AG04449 (cell line): Measurements from ENCODE around the gene SLC13A3.

Experiments
- CTCF ChIA-PET: fragments of 350-600 bp; formaldehyde crosslinking; extraction: SDS; loops from one replicate; lab custom pipeline; 2021; ENCODE audit warnings: antibody characterized with exemption; lab: Yijun Ruan, JAX
- POLR2A ChIA-PET: fragments of 400-600, 350-600 bp; formaldehyde crosslinking; extraction: SDS; loops from one replicate; lab custom pipeline; 2020; ENCODE audit warnings: antibody characterized with exemption, inconsistent platforms; lab: Yijun Ruan, JAX
- DNase-seq: peaks from one replicate; pipeline ENCODE4 v3.0.0-alpha.2; 2010; ENCODE audit warnings: low read depth, low spot score
- H3K4me3 ChIP-seq: 2 replicates; pipeline ENCODE4 v1.5.1; 2011; ENCODE audit warnings: low read depth, mild to moderate bottlenecking, control low read depth, low read length
- CTCF ChIP-seq: IDR thresholded peaks from one replicate; pipeline ENCODE4 v1.5.1; 2011; ENCODE audit warnings: mild to moderate bottlenecking, moderate library complexity, low read length, control low read depth, inconsistent platforms; ENCODE audit not compliant: insufficient read depth; ENCODE audit errors: missing control alignments

SLC13A3 gene

GRCh38 chr20:46619445-46619844, 31.8 kb downstream of the SLC13A3 start:
- POLR2A ChIA-PET: no interaction called here

GRCh38 chr20:46618316-46619100, 32.8 kb downstream of the SLC13A3 start:
- no peak overlapping the region for H3K4me3 ChIP-seq
- no peak for DNase-seq
- ChIA-PET POLR2A (no interaction called here), CTCF (no interaction called here)
- TF ChIP-seq CTCF: no peak

More at GRCh38 chr20:46619445-46619844, 31.8 kb downstream of the SLC13A3 start:
- CTCF ChIA-PET: no interaction called here
- DNase-seq: no peak
- no peak overlapping the region for H3K4me3 ChIP-seq
- no peak for TF ChIP-seq CTCF

- TF ChIP-seq CTCF: no peak
- CTCF ChIA-PET: no interaction called here
- no peak overlapping the region for H3K4me3 ChIP-seq
- POLR2A ChIA-PET: no interaction called here
- no peak for DNase-seq
Observed at GRCh38 chr20:46614503-46614902, 36.8 kb downstream of the SLC13A3 start.

- POLR2A ChIA-PET: no interaction called here
- no peak overlapping the region for H3K4me3 ChIP-seq
- CTCF ChIA-PET: no interaction called here
- no peak for TF ChIP-seq CTCF
- DNase-seq: no peak
Observed at GRCh38 chr20:46610145-46610544, 41.1 kb downstream of the SLC13A3 start.

- no peak for TF ChIP-seq CTCF
- POLR2A ChIA-PET: no interaction called here
- no peak overlapping the region for H3K4me3 ChIP-seq
- no peak for DNase-seq
- CTCF ChIA-PET: no interaction called here
Observed at GRCh38 chr20:46609043-46609442, 42.2 kb downstream of the SLC13A3 start.

GRCh38 chr20:46607849-46608497, 43.3 kb downstream of the SLC13A3 start:
- H3K4me3 ChIP-seq: no peak overlapping the region
- no peak for DNase-seq
- POLR2A ChIA-PET: no interaction called here
- CTCF ChIA-PET: no interaction called here
- no peak for TF ChIP-seq CTCF
